Fibroblast of peridontal ligament (primary cell): ENCODE results near the gene ZNF385C.

ENCODE experiments used
- DNase-seq: peaks from one replicate; pipeline ENCODE4 v3.0.0-alpha.2; 2010; ENCODE audit errors: extremely low read depth

ZNF385C gene

DNA sequence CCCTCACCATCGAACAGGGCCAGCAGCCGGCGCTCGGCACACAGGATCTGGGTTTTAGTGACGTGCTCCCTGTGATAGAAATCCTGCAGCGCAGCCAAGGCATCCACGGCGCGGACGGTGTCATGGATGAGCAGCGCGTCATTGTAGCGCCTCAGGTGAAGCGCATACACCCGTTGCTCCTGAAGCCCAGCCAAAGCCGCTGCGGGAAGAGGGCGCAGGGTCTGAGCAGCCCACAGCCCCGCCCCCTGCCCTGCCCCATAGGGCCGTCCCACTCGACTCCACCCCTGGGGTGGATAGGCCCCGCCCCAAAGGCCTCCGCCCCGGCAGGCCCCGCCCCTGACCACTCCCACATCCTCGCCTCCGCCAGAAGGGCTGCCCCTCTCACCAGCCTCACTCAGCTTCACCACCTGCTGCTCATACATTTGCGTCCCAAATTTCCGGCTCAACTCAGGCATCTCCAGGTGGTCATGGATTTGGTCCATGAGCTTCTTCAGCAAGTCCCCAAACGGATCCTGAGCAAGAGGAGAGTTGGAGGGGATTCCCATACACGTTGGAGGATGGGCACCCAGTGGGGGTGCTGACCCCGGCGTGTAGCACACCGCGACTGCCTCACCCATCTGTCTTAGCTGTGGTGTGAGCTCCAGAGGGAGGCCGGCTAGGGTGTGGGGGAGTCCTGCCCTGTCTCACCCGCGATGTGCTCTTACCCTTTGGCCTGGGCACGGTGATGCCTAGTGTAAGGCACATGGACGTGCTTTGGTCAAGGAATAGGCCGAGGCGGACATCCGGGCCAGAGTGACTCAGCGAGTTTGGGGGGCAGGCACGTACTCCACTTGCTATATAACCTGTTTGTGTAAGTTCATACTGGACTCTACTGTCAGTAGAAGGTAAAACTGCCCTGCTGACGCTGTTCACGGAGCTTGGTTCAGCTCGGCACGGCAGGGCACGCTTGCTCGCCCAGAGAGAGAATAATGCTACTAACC lies 9.6 kb upstream of the ZNF385C start:
- no peak for DNase-seq

DNA sequence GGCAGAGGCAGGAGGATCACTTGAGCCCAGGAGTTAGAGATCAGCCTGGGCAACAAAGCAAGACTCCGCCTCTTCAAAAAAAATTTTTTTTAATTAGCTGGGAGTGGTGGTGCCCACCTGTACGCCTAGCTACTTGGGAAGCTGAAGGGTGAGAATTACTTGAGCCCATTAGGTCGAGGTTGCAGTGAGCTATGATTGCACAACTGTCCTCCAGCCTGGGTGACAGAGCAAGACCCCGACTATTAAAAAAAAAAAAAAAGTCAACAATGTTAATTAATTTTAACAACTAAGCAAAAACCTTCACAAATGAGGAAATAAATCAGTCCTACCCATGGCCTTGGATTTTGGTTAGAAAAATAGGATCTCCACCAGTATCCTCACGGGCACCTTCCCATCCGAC lies 8.9 kb upstream of the ZNF385C start:
- DNase-seq, result no peak

DNA sequence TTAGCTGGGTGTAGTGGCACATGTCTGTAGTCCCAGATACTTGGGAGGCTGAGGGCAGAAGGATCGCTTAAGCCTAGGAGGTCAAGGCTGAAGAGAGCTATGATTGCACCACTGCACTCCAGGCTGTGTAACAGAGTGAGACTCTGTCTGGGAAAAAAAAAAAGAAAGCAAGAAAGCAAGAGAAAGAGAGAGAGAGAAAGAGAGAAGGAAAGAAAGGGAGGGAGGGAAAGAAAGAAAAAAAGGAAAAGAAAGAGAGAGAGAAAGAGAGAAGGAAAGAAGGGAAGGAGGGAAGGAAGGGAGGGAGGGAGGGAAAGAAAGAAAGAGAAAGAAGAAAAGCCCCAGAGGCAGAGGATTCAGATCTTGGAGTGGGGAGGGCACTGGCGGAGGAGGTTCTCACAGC lies 7.7 kb upstream of the ZNF385C start:
- DNase-seq, result no peak

DNA sequence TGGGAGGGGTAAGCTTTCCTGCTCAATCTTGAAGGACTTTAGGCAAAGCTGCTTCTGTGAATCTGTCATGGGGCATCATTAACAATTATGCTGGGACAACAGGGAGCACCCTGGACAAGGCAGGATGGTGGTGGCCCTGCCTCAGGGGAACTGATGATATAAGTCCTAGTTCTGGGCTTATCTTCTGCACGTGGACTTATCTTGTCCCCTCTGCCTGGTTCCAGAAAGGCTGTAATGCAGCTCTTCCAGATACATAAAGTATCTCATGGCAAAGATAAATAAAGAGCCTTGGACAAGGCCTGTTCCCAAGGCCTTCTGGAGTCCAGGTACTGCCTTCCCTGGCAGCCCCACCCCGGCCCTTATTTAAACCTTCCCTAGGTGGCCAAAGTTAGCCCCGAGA lies 6.0 kb upstream of the ZNF385C start:
- no peak for DNase-seq

DNA sequence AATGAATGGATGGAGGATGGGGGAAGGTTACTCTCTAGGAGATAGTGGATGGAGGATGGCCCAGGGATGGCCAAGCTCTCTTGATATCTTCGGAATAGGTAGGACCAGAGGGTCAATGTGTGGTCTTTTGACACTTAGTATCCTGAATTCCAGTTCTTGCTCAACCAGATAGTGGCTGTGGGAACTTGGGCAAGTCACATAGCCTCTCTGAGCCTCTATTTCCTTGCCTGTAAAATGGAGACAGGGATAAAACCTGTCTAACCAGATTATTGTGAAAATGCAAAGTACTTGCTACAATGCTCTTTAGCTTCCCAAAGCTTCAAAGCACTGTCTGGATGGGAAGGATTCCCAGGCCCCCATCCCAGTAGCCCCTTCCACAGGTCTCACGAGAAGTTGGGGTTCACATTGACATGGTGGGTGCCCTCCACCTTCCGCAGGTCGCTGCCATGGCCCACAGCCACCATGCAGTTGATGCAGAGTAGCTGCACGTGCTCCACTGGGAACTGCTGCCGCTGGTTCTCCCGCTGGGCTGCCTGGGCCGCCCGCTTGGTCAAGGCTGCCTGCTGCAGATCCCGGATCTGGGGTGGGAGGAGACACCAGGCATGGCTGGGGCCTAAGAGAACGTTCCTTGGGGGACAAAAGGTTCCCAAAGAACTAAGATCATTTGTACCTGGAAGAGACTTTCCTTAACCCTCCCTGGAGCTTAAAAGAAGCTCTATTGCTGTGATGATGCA lies 5.1 kb upstream of the ZNF385C start:
- no peak for DNase-seq

DNA sequence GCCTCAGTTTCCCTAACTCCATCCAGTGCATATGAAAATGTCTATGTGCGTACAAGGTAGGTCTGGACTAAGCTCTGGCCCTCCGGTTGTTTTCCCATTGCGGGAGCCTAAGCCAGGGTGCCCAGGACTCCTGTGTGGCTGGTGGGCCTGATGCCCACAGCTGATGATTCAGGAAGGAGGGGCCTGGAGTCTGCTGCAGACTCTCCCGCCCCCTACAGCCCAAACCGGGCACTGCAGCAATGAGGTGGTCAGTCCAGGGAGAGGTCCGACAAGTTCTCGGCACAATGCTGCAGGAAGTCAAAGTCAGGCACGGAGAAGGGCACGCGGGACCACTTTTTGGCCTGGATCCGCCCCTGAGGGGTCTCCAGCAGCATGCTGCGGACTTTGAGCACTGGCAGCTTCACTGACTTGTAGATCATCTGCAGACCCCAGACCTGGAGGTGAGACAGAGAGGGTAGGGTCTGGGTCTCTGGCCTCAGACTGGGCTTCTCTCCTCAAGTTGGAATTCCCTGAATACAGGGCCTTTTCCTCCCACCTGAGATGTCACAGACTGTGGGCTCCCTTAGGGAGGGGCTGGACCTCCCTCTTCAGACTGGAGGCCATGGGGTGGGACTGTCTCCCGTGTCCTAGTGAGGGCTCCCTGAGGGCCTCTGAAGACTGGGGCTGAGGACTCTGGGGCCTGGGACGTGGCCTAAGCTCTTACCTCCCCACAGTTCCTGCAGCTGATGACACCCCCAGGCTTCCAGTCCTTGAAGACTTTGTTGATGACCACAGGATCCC lies 3.4 kb upstream of the ZNF385C start:
- DNase-seq, result peak; percentile 44

DNA sequence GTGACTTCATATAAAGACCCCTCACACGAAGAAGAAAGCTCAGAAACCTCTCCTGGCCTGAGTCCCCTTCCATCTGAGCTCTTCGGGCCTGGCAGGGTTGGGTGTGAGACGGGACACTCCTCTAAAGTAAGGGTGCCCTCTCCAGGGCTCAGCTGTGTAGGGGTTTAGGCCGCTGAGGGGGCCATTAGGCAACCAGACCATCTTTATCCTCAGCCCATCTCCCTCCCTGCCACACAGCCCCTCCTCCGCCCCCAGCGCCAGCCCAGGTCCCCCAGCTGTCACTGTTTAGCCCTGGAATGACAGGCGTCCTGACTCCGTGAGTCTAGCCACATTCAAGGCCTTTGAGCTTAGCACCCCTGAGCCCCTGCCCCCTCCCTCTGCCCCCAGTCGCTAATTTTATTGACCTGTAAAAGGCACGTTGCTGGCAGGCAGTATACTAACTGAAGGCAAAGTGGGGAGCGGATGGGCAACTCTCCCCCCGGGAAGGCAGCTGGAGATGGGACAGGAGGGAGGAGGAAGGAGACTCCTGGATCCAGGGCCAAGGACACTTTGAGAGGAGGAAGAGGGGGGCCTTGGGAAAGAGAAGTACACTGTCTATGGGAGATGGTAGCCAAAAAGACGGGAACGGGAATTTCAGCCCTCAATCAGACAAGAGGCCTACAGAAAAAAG lies 592 bp upstream of the ZNF385C start:
- DNase-seq, result no peak

DNA sequence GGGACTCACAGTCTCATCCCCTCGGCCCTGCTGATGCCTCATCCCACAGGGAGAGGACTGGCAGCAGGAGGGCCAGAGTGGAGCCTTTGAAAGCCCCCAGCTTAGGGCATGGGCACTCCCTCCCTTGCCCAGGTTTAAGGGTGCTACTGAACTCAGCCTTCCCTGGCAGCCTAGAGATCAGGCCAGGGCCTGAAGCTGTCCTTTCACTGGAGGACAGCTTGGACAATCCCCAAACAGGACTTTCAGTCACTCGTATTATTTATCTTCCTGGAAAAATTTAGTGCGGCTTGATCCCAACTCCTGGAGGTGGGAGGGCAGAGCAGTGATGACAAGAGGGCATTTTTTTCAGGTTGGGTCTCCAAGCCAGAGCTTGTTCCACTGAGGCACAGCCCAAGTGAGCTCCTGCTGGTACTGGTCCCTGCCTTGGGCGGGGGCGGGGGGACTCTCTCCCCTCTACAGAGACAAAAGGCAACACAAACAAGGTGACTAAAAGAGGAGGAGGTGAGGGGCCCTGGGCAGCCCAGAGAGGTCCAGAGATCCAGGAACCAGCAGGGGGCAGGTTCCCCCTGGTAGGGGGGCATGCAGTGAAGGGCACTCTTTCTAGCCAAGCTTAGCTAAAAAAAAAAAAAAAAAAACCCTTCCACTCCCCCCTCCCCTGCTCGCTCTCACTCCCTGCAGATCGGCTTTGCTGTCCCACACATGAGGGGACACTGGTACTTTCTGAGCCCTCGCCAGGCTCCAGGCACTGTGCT lies 1.7 kb downstream of the ZNF385C start:
- no peak for DNase-seq

DNA sequence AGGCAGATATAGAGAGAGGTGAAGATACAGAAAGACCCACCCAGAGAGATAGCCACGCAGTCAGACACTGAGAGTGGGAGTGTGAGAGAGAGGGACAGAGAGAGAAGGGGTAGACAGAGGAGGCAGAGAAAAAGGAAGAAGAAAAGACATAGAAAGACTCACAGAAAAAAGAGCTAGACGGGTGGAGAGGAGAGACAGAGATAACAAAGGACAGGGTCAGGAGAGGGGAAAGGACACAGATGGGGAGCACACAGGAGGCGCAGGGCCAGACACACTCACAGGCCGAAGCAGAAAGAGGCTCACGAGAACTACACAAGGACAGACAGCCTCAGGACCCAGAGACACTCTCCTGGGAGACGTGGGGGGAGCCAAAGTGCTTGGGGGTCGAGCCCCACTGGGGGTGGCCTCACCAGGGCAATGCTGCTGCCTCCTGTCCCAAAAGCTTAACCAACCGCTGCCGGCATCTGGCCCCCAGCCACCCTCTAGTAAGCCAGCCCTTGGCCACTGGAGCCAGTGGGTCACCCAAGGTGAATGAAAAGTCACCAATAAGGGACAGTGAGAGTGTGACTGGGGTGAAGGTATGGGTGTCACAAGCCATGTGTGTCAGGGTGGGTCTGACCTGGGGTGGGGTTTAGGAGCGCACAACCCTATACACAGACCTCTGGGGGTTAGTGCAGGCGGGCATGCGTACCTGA lies 3.8 kb downstream of the ZNF385C start:
- DNase-seq, result no peak

DNA sequence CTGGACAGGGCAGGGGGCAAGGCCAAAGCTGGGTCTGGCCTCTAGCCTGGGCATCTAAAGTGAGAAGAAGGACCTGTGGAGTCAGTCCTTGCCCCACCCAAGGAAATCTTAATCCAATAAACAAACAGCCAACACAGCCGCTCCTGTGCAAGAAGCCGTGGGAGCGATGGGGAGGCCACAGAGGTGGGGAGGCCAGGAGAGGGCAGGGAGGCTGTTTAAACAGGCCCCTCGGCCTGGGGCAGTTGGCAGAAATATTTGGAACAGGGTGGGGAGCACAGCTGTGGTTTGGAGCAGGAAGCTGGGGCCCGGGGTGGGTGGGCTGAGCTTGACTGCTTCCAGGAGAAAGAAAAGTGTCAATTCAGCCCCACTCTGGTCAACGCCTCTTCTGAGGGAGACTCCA lies 5.3 kb downstream of the ZNF385C start:
- DNase-seq, result no peak

DNA sequence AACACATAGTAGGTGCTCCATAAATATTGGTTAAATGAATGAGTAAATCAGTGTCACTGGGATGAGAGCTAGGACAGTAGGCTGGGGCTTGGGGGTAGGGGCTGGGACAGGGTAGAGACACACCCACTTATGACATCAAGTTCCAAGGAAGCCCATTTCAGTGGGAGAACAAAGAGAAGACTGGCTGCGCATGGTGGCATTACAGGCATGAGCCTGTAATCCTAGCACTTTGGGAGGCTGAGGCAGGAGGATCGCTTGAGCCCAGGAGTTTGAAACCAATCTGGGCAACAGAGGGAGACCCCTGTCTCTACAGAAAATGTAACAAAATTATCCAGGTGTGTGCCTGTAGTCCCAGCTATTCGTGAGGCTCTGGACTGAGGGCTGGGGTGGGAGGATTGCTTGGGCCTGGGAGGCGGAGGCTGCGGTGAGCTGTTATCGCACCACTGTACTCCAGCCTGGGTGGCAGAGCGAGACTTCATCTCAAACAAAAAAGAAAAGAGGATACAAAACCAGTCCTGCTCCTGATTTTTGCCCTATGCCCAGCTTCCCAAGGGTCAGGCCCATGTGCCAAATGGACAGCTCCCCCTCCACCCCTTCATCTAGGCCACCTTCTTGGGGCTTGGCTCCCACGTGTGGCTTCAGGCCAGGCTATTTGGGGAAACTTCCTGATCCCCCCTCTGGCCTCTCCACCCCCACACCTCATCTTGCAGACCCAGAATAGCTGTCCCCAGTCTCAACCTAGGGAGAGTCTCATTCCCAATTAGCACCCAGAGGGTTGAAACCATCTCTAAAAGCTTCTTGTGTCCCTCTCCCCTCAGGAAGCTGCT lies 7.1 kb downstream of the ZNF385C start:
- DNase-seq, result no peak

DNA sequence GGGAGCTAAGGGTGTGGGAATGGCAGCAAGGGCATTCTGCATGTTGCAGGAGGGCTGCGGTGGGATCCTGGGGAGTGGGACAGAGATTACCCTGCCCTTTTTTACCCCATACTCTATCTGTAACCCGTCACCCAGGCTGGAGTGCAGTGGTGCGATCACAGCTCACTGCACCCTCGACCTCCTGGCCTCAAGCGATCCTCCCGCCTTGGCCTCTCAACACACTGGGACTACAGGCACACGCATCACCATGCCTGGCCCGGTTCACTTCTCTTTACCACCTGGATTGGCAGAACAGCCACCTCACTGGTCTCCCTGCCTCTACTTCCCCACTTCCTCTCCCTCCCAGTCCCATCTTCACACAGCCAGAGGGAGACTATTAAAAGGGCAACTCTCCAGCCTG lies 9.5 kb downstream of the ZNF385C start:
- DNase-seq, result no peak

DNA sequence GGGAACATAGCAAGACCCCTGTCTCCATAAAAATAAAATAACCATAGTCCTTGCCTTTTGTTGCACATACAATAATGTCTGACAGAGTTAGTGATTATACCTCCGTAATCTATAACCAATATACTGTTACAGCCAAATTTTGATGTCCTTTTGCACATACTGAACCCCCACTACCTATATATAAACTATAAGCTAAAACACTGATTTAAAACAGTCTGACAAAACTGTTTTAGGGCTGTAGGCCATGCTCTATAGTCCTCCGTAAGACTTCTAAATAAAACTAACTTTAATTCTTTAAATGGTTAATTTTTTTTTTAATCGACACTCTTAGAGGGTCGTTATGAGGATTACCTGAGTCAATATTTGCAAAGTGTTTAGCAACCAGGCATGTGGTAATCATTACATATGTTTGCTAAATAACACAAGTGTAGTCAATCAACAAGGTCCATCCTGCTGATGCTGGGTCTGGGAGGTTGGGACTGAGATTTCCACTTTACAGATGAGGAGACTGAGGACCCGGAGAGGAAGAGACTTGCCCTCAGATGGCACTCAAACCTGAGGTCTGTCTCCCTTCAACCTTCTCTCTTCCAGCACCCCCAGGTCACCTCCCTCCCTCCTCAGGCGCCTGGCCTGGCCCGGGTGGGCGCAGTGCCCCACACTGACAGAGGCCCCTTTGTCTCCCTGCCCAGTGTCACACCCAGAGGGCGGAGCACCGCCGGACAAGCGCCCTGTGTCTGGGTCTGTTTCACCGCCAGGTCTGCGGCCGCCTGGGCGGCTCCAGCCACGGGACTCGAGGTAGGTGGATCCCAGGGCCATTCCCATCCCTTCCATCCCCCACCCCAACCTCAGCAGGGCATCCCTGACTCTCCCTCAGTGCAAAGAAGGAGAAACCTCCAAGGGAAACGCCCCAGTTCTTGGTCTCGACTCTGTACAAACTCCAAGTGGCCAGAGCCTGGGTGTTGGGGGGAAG lies 10.3 kb downstream of the ZNF385C start:
- no peak for DNase-seq

DNA sequence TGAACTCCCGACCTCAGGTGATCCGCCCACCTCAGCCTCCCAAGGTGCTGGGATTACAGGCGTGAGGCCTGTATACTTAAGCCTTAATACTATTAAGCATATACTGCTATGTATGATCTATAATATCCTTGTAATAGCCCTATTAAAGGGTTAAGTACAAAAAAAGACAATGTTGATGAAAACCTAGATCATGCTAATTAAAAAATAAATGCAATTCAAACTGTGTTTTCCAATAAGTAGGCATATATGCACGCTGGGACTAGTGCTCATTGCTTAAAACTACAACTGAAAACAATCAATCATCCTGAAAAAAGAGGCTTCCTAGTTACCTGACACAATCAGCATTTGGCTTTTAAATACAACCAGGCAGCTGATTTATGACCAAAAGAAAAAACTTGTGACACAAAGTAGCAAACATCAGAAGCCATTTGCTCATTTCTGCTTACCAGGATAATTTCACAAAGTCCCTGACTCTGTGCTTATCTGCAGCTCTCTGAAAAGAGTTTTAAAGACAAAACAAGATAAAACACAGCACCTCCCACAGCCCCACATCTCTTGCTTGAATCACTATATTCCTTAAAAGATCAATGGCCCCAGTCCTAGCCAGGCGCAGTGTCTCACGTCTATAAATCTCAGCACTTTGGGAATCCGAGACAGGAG lies 11.1 kb downstream of the ZNF385C start:
- DNase-seq, result no peak

DNA sequence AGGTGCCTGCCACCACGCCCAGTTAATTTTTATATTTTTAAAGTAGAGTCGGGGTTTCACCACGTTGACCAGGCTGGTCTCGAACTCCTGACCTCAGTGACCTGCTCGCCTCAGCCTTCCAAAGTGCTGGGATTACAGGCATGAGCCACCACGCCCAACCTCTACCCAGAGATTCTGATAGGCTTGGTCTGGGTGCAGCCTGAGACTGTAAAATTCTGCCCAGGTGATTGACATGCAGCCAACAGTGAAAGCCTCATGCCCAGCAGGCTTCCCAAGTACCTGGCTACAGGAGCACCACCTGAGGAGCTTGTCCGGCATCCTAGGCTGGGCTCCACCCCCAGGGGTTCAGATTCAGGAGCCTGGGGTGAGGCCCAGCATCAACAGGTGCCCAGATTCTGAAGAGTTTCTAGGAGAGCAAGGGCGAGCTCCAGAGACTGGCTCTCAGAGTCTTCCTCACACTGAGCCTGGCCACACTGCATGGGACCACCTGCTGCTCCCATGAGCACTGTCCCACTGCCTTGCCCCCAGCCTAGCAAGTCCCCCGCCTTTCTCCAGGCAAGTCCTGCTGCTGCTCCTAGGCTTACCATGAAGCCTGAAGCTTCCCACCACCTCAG lies 16.6 kb downstream of the ZNF385C start:
- no peak for DNase-seq

DNA sequence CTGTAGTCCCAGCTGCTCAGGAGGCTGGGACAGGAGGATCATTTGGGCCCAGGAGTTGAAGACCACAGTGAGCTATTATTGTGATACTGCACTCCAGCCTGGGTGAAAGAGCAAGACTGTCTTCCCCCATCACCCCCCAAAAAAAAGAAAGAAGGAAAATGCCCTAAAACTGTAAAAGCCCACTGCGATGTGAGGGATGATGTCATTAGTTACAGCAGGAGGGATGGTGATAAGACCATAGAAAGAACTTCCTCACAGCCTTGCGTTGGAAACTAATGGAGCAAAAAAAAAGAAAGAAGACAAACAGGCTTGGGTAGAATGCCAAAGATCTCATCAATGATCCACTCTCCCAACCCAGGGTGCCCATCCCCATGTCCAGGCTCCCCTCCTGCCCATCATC lies 18.7 kb downstream of the ZNF385C start:
- DNase-seq, result no peak

DNA sequence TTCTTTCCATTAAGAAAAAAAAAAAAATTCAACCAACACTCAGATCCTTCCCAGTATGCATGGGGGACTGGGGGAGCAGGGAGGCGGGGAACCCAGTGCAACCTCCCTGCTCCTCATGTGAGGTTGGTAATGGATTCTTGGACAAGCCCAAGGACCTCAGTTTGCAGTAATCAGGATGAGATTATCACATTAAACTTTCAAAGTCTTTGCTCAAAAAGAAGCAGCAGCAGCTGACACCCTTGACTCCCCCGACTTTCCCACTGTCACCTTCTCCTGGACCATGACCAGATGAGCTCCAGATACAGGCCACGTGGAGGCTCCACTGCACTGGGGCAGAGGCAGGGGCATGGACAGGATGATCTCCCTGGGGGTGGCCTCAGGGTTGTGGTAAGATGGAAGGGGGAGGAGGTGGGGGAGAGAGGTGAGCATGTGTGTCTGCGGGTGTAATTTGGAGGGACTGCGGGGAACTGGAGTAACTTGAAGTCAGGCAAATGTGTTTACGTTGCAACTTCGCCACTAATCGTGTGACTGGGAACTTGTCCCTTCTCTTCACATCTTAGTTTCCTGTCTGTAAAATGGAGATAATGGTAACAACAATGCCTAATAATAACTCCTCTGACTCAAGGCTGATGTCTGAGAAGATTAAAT lies 19.8 kb downstream of the ZNF385C start:
- DNase-seq, result no peak
